GM21390 (cell line): ENCODE measurements around the gene ARID1B.

Source experiments
- ATAC-seq: cut with Tn5 transposase; IDR thresholded peaks from one replicate; pipeline ENCODE4 v1.9.1; 2021; ENCODE audit not compliant: unreplicated experiment

ARID1B gene

DNA sequence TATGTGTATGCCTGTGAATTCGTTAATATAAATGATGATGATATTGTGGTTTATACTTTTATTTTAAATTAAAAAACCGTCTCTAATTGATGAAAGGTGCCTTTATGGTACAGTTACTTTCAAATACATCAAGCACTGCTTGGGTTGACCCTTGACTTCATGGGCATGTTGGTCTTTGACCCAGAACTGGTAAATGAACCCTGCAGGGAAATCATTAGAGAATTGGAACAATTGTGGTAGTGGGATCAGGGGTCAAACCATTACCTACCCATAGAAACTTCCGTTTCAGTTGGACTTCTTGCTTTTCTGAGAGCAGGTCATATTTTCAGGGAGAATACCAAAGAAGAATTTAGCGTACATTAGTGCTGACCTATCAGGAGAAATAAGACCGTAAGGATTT is 288.2 kb downstream of the ARID1B start:
- no peak for ATAC-seq

DNA sequence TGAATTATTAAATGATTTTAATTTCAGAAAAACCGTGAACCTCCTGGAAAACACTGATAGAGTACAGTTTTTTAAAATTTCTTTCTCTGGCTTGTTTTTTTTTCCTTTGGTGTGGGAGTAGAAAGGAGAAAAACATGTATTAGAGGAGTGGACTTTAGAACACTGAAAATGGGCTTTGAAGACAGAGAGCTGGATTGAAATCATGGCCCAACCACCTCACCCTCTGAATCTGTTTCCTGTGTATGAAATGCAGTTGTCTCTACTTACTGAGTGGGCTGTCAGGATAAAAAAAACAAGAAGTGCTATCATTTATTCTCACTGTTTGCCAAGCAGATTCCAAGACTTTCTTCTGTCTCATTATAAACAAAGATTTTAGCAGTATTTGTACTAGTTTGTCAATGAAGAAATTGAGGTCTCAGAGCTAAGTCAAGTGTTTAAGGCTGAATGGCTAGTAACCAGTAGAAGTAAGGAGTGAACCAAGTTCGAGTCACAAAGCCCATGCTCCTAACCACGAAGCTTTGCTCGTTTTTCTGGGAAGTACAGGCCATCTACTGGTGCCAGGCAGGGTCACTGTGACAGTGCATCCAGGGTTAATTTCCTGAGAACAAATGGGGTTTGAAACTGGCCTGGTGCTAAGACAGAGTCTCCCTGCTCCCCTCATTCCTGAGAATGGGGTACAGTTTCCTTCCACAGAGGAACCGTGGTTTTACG is 289.8 kb downstream of the ARID1B start:
- no peak for ATAC-seq

DNA sequence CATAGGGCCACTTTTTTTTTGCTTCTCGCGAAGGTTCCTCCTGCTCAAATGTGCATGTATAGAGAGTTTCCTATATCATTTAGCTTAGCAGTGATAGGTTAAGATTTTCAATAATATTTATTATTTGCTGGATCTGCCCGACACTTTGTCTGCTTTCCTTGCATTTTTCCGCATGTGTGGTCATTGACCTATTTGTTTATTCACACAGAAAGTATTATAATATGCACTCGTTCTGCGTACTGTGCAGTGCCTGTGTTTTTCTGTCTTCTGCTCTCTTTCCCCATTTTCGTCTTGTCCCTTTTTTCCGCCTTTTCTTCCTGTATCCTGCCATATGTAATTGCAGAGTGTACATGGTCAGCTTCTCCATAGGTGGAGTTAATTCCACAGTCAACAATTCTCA is 290.3 kb downstream of the ARID1B start:
- ATAC-seq, result no peak

DNA sequence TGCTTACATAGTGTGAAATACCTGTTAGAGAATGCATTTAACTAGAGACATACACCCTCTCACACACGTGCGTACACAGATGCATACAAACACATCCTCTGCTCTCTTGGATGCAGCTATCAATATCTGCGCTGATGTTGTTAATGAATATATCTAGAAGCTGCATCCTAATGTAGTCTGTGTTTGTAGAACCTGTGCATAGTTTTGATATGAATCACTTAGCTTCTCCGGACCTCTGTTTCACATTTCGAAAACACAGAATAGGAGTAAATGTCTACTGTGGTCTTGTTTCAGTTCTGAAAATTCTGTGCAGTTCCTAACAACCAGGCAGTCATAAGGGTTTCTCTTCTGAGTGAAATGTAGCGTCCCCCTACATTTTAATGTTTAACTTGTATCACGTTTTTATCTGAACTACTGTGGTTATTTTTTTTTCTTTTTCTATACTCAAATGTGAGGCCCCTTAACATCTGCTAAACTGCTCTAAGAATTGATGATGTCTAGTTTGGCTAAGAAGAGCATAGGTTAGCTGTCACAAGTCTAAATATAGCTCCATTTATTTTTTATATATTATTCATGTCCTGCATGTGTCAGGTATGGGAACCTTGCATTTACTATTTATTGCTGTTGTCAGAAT is 291.6 kb downstream of the ARID1B start:
- ATAC-seq, result peak; percentile 97

DNA sequence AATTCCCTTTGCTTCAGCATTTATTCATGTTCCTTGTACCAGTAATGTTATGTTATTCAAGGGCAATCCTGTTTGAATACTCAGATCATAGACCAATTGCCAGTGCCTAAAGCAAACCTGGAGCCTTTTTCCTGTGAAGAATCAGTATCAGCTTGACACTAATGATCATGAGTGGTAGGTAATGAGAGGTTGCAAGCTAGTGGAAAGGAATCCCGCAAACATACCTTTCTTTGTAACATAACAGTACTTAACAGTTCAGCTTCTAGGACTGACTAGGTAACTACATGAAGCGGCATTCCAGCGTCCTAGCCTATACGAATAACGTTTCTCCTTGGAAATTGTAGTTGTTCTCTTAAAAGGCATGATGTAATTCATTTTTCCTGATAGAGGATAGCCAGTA is 292.4 kb downstream of the ARID1B start:
- no peak for ATAC-seq

DNA sequence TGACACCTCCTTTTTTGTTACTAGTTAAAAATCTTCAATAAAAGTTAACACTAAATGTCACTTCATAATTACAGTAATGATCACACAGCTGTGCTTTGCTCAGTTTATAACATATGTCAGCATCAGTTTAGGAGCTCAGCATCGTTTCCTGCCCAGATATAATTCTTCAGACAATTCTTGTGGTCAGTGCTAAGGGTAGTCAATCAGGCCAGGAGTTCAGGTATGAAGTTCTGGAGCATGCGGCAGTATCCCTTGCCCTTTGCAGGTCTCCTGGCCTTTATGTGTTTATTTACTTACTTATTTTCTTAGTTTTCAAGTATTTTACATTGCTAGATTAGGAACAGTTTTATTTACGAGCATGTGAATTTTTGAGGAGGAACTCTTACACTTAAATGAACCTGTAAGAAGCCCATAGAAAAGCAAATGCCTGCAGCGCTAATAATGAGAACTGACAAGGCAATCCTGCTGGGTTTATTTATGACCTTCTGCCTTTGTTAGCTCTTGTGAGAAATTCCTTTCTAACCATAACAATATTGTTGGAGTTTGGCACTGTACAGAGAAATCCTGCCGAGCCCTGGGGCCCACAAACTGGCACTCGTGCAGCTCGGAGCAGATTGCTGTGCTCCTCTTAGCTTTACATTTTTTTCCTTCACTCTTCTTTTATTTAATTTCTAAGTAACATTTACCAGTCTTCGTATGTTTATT is 293.4 kb downstream of the ARID1B start:
- no peak for ATAC-seq

DNA sequence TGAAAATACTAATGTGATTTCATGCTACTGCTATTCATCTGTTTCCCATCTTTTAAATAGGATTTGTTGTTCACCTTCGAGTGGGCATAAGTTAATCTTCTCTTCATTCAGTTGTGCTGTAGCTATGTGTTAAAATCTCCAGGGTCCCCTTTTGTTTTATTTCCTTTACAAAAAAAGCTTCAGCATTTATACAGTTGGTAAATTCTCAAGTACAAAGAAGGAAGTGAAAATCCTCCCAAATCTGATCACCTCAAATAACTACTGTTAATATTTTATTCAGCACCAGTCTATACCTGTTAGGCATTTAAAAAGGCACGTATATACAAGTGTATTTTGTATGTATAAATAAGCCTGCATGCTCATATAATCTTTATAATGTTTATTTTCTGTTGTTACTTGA is 294.9 kb downstream of the ARID1B start:
- no peak for ATAC-seq

DNA sequence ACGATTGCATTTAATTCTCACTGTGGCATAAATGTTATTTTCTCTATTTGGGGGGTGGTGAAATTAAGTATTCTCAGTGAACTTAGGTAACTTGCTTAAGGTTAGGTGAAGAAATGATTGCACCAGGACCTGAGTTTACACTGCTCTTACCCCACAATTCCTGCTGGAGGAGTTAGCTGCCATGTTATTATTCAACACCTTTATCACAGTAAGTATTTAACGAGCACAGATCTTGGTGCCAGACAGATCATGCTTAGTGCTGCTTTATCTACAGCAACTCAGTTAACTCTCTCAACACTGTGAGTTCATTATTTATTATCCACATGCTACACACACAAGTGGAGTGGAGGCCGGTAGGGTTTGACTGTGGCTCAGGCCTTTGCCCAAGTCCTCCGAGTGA is 296.4 kb downstream of the ARID1B start:
- no peak for ATAC-seq

DNA sequence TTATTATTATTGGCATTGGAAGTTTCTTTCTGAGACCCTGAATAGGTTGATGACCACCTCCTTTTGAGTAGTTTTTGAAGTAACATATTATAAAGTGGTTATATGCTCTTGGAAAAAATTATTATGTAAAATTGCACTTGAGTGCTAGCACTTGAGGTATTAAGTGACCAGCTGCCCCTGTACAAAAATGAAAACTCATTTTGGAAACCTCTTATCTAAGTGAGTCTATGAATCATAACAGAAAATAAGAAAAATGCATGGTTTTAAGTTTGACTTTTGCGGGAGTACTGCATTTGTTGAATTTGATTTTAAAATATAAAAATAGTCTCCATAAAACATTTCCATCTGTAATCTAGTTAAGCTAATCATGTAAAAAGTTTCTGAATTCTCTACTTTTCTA is 297.8 kb downstream of the ARID1B start:
- no peak for ATAC-seq

DNA sequence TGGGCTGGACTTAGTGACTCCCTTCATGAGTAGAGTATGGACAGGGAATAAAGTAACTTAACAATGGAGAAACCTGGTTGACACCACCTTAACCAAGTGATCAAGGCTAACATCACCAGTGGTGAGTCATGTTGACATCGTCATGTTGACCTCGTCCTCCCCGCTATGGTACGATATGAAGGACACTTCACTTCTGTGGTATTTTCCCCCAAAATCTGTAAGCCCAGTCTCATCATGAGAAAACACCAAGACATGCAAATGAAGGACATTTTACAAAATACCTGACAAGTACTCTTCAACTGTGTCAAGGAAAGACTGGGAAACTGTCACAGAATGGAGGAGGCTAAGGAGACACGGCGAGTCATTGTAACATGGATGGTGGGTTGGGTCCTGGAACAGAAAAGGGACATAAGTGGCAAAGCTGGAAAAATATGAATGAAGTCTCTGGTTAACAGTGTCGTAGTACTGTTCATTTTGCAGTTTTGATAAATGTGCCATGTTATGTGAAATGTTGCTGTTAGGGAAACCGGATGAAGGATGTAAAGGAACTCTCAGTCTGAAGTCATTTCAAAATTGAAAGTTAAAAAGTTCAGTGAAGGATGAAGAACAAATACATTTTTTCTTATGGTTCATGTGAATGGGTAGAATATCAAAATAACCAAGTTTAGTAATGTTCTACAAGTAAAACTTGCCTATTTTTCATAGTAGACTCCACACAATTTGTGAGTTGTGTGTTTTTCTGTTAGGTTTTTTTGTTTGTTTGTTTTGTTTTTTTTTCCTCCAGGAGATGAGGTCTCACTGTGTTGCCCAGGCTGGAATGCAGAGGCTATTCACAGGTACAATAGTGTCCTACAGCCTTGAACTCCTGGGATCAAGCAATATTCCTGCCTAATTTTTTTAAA is 298.6 kb downstream of the ARID1B start:
- ATAC-seq, result peak; percentile 90

DNA sequence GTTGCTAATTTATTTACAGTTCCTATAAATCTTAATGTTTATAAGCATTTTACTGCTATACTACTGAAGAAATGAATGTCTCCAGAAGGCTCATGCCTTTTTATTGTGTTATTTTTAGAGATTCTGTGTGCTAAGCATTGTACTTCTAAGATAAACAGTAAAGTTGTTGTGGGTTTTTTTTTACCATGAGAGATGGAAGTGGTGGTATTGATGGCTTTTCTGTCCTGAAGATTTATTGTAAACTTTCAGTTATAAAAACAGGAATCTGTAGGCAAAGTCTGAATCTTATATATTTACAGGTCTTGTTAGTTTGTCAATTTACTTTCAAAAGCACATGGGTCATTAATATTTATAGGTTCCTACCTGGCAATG is 299.3 kb downstream of the ARID1B start:
- ATAC-seq, result no peak

DNA sequence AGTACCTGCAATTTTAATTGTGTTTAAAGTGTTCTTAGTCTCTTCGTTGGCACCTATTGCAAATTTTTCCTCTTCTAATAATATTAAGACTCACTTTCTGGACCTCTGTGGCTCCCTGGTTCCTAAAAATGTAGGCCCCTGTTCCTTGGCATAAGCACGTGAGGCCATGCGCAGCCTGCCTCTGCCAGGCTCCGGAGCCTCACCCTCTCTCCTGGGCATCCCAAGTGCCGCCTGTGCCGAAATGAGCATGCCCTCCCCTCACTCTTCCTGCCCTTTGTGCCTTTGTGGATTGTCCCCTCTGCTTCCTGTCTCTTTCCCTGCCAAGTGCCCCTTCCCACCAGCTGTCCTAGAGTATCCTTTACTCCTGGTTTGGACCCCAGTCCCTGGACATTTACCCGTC is 300.1 kb downstream of the ARID1B start:
- ATAC-seq, result no peak

DNA sequence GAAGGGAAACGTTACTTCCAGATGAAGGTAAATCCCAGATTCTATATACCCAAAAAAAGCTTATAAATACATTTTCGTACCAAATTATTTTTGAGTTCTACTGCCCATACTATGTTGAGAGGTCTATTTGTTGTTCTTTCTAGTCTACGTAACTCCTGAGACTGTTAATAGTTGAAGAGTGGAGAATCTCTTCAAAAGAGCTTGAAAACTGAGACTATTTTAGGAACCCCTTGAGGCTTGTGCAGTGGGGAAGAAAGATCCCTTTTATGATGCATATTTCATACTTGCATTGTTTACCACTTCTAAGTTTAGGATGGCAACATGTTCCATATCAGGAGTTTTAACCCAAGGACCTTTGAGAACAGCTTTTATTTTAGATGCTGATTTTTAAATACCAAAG is 301.1 kb downstream of the ARID1B start:
- ATAC-seq, result no peak

DNA sequence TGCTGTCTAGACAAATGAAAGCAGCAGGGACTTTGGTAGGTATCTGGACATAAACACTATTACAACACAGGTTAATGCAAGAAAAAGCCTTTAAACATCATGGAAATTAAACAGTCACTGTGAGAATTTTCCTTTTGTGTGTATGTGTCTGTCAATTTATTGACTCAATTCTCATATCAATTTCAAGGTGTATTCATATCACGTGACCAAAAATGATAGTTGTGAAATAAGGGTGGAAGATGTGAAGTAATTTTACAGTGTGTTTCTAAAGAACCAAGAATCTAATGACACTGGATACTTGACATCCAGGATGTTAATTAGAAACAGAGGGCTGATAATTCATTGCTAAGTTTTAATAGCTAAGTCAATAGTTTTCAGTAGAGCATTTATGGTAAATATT is 302.1 kb downstream of the ARID1B start:
- no peak for ATAC-seq

DNA sequence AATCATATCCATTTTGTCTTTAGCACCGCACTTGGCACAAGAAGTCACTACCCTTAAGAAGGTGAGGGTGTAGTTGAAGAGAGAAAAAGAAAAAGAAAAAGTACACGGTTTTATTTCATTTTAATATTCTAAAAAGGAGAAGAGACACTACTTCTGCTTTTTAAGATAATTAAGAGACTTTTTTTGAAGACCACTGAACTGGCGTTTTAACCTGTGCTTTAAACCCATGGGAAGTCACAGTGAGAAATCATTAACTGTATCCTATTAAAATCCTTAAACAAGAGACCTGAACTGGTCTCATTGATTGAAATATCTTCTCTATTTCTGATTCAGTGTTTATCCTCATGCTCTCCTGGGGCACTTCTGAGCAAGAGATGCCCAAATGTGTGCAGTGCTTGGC is 302.6 kb downstream of the ARID1B start:
- ATAC-seq, result no peak

DNA sequence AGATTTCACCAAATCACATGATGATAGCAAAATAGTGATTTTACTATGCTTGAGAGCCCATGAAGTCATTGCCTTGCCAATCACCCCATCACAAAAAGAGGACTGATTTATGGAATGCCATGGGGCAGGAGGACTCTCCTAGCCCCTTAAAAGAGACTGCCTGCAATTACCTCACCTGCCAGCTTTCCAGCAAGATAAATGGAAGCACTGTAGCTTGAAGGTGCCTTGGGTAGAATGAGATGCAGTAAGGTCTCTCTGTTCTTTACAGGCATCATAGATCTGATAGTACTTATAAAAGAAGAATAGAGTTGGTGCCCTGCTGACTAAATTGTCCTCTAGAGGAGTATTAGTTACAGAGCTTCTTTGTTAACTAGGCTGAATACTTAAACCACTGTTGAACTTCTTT is 303.8 kb downstream of the ARID1B start:
- no peak for ATAC-seq

DNA sequence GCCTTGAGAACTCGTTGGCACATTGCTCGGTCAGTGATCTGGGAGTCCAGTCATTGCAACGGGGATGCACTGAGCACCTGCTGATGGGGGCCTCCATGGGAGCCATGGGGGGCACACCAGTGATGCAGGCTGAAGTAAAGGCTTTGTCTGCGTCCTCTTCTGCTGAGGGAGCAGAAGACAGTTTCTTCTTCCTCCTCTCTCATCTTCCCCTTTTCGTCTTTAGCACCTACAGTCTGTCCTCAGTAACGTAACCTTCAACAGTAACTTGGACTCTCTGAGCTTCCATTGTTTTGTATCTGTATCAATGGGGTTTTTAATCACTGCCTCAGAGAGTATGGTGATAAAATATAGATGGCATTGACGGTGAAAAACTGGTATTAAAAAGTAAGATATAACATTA is 306.2 kb downstream of the ARID1B start:
- no peak for ATAC-seq

DNA sequence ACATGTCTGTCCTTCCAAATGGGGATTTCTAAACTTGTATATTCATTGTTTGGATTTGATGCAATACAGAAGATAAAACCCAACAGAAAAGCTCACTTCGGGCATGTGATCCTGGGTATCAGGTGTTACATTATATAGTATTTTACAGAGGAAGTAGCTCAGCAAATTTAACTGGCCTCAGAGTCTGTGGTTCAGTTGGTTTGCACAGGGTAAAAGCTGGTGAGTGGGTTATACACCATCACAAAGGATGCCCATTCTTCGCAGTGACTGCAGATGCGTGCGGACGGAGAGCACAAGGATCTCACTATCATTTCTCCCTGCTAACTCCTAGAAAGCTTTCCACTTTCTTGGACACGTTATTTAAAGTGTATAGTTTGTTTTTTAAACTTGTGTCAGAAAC is 309.5 kb downstream of the ARID1B start:
- ATAC-seq, result no peak

DNA sequence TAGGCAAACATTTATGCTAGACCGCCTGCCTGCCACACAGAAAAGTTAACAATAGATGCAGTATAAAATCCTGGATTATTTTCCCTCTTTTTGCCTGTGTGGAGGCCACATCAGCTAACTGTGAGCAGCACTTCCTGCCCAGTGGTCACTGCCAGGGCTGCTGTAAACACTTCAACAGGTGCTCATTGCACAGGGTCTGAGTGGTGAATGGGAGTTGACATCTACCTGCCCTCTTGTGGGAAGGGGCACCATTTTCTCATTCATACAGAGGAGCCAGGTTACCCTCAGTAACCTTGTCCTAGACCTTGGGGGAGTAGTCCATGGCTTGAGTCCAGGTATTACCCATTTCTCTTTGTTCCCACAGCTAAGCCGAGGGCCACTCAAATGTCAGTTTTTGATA is 310.8 kb downstream of the ARID1B start:
- no peak for ATAC-seq

DNA sequence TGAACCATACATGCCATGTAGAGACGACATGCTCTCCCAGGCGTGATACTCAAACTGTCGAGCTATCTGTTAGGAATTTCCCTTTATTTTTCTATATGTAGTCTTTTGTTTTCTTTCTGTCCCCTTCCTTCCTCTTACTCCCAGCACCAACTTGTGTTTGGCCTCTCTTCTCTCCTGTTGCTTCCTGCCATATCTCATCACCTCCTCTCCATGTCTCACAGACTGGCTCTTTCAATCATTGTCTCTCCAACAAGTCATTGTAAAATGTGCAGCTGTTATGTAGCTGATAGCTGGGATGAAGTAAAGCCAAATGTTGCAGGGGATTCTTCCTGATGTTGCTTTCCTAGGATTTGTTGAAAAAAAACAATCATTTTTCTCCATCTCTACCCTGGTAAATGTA is 311.7 kb downstream of the ARID1B start:
- no peak for ATAC-seq

DNA sequence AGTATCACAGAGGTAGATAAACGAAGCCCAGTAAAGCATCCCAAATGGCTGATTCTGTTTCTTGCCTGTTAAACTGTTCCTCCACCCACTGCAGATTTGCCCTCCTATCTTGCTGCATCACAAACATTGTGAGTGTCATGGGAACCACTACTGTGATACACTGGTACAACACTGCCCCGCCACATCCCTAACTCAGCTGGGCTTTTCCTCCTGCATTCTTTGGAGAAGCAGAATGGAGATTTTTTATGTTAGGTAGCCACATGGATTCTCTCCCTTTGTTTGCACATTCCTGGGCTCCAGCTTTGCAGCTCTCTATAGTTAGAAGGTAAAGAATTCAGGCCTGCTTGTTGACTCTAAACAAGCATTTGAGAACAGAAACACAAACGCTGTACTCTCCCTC is 312.1 kb downstream of the ARID1B start:
- ATAC-seq, result no peak
